NCI-H226 (cell line): ENCODE measurements around the gene SLC22A4.

ENCODE experiments used
- DNase-seq: peaks from one replicate; pipeline ENCODE4 v3.0.0-alpha.2; 2015

Gene SLC22A4

DNA sequence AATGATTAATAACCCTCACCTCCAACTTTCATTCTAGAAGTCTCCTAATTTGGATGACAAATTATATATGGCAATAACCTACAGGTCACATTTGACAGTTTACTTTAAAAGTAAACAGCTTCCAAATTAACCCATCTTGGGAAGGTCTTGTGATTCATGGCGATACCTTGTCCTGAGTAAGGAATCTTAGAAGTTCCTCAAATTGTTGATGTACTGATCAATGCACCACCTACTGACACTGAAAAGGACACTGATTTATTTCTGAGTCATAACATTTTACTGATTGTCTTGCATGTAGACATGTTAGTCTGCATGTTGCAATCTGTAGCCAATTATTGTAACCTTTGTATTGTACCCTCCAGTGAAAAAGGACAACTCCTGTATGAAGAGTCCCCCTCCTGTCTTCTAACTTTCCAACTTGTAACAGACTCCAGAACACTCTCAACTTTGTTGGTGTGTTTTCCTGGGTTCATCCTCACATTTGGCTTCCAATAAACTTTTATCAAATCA is 59.3 kb downstream of the SLC22A4 start:
- DNase-seq: no peak

DNA sequence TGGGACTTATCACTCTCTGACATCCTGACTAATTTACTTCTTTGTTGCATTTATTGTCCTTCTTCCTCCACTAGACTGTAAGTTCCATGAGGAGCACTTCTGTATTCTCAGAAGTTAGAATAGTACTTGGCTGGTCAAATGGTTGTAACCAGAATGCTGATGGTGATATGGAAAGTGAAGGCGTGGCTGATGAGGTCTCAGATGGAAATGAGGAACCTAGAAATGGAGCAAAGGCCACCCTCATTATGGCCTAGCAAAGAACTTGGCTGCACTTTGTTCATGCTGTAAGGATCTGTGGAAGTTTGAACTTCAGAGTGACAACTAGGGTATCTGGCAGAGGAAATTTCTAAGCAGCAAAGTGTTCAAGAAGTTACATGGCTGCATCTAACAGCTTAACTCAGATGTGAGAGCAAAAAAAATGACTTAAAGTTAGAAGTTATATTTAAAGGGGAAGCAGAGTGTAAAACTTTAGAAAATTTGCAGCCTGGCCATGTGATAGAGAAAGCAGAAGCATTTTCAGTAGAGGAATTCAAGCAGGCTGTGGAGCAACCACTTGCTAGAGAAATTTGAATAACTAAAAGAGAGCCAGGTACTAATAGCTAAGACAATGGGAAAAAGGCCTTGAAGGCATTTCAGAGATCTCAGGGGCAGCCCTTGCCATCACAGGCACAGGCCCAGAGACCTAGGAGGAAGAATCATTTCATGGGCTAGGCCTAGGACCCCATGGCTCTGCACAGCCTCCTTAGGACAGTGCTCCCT is 60.4 kb downstream of the SLC22A4 start:
- DNase-seq: no peak

GRCh38 chr5:132355140-132355765 is 61.1 kb downstream of the SLC22A4 start:
- no peak for DNase-seq

- no peak for DNase-seq
Observed at GRCh38 chr5:132358775-132359174, 64.6 kb downstream of the SLC22A4 start.

DNA sequence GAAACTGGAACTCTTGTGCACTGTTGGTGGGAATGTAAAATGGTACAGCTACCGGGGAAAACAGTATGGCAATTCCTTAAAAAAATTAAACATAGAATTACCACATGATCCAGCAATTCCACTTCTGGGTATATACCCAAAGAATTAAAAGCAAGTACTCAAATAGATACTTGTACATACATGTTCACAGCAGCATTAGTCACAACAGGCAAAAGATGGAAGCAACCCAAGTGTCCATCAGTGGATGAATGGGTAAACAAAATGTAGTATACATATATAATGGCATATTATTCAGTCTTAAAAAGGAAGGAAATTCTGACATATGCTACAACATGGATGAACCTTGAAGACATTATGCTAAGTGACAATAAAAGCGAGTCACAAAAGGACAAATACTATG is 67.9 kb downstream of the SLC22A4 start:
- no peak for DNase-seq

GRCh38 chr5:132363431-132364112 is 69.4 kb downstream of the SLC22A4 start:
- DNase-seq: peak; percentile 93

DNA sequence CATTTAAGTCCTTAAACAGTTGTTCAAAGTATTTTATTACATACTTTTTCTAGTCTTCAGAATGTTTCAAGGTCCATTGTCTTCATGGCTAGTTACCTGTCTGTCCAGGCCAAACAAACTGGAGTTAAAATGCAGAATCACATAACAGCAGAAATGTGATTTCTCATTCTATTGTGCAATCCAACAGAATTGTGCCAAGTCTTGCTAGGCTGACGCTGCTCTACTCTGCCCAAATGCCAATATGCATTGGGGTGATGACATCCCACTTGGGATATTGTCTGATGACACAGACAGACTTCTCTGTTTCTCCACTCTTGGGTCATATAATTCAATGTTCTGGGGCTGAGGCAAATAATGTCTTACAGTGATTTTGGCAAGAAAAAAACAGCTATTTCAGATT is 70.1 kb downstream of the SLC22A4 start:
- peak; percentile 89 for DNase-seq

- peak; percentile 98 for DNase-seq
Observed at GRCh38 chr5:132365213-132365612, 71.0 kb downstream of the SLC22A4 start.

- no peak for DNase-seq
Observed at GRCh38 chr5:132368186-132368585, 74.0 kb downstream of the SLC22A4 start.

DNA sequence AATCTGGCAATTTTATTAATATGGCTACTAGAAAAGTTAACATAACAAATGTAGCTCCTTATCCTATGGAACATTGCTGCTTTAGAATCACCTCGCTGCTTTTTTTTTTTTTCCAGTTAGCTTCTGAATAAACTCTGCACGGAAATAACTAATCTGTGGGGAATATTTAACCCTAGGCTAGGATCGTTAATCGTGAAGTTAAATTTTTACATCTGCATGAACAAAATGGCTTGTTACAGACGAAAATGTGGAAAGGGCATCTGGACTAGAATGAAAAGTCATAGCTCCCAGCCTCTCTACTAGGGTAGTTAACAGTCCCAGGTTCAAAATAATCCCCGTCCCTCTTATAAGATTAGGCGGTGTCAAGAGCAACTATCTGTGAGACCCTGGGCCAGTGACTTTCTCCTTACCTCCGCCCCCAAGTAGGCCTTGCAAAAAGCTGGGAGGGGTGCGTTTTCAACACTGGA is 74.8 kb downstream of the SLC22A4 start:
- no peak for DNase-seq

DNA sequence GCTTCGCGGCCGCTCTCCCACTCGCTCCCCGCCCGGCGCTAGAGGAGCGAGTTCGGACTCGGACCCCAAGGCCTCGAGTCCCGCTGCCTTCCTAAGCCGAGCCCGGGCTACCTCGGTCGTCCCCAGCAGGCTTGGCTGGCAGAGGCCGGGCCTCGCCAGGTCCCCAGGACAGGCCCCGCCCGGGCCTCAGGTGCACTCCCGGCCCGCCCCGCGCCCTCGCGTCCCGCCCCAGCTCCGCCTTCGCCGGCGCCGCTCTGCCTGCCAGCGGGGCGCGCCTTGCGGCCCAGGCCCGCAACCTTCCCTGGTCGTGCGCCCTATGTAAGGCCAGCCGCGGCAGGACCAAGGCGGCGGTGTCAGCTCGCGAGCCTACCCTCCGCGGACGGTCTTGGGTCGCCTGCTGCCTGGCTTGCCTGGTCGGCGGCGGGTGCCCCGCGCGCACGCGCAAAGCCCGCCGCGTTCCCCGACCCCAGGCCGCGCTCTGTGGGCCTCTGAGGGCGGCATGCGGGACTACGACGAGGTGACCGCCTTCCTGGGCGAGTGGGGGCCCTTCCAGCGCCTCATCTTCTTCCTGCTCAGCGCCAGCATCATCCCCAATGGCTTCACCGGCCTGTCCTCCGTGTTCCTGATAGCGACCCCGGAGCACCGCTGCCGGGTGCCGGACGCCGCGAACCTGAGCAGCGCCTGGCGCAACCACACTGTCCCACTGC is 75.4 kb downstream of the SLC22A4 start, which contains the start of gene SLC22A5:
TSS of gene SLC22A5 (plus strand) at position 237 of the 707 bp plus-strand sequence. CDS start at position 500, 263 bp downstream.
- peak; percentile 80 for DNase-seq

DNA sequence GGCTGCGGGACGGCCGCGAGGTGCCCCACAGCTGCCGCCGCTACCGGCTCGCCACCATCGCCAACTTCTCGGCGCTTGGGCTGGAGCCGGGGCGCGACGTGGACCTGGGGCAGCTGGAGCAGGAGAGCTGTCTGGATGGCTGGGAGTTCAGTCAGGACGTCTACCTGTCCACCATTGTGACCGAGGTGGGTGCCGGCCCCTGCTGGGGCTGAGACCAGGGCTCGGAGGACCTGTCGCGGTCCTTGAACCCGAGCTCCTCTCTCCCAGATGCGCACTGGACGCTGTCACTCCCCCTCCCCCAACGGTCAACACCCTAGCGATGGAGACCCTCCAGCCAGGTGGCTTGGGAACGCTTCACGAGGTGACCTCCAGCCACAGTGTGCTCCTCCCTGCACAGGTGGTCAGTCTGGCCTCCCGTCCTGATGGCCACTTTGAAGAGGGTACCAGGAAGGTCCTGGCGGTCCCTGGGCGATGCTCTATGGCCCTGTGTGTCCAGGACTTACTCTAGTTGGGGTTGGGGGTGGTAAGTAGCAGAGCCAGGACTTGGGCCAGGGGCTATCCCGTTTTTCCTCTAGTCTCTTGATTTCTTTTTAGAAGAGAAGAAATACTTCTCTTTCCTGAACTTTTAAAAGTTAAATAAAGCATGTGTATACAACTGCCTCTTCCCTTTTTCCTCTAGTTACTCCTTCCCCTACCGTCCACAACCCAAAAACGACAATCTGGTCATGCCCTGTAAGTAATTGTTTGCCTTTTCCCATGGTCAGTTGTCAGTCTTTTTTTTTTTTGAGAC is 76.2 kb downstream of the SLC22A4 start:
- no peak for DNase-seq

DNA sequence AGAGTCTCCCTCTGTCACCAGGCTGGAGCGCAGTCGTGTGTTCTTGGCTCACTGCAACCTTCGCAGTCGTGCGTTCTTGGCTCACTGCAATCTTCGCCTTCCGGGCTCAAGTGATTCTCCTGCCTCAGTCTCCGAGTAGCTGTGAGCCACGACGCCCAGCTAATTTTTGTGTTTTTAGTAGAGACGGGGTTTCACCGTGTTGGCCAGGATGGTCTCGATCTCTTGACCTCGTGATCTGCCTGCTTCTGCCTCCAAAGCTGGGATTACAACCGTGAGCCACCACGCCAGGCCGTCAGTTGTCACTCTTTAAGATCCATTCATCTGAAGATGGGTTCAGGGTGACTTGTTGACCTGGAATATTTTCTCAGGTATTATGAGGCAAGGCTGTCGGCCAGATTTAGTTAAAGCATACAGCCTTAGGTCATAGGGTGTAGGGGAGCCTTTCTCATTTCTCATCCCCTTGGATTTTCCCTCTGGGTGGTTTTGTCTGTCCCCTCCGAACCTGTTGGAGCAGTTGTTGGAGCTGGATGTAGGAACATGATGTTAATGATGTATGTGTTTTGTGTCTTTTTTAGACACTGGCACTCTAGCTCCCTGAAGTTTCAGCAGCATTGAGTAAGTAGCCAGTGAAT is 76.9 kb downstream of the SLC22A4 start:
- no peak for DNase-seq

- no peak for DNase-seq
Observed at GRCh38 chr5:132371603-132371994, 77.4 kb downstream of the SLC22A4 start.

- DNase-seq: no peak
Observed at GRCh38 chr5:132372127-132372526, 77.9 kb downstream of the SLC22A4 start.

DNA sequence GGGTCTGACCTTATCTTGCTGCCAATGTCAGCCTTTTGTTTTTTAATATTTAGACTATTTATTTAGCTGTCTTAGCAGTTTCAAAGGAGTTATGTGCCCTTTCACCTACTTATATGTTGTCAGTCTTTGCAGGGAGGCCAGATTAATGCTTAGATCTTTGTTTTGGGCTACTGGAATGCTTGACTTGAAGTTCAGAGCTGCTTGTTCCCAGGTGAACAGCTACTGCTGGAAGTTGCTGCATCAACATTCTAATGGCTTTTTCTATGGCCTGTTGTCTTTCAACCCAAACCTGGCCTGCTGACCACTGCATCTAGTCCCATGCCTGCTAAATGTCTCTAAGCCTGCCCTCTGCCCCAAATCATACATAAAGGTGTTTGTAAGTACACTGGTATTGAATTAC is 78.3 kb downstream of the SLC22A4 start:
- no peak for DNase-seq

- DNase-seq: no peak
Observed at GRCh38 chr5:132375957-132376356, 81.8 kb downstream of the SLC22A4 start.

GRCh38 chr5:132376694-132377641 is 82.8 kb downstream of the SLC22A4 start:
- DNase-seq: no peak

DNA sequence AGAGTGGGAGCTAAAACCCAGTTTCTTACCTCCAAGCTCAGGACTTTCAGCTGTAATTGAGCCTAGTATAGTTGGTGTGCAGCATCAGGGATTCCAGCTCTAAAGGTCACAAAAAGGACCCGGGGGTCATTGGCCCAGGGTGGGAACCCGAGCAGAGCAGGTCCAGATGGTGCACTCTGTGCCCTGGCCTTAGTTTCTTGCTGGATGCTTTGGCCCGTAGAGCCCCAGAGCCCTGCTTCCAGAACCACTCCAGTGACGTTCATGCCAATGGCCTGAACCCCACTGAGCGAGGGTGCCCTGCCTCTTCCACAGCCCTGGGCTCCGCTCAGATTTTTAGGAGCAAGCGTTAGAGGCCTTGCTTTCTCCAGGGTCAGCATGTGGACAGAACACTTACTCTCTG is 83.5 kb downstream of the SLC22A4 start:
- DNase-seq: no peak

GRCh38 chr5:132378580-132378979 is 84.4 kb downstream of the SLC22A4 start:
- no peak for DNase-seq
